22Rv1 (cell line): Measurements from ENCODE around the gene ACYP2.
"Not testable (repeated sequence)": the region's sequence is repeated elsewhere in the genome, so short reads cannot be mapped to it uniquely, and the experiment has no call there.

Experiments used
- CTCF ChIP-seq: fragments of 450-650 bp; IDR thresholded peaks from 2 replicates; pipeline ENCODE4 v1.5.1; 2017; ENCODE audit warnings: mild to moderate bottlenecking
- ZFX ChIP-seq: fragments of 450-650 bp; IDR thresholded peaks from 2 replicates; pipeline ENCODE4 v1.6.1; 2017; ENCODE audit warnings: antibody characterized with exemption, borderline replicate concordance

GRCh38 chr2:54114479-54114878, 936 bp upstream of the ACYP2 start:
- not testable (repeated sequence) for TF ChIP-seq CTCF, ZFX
